ENCODE data around the gene ATAD2B. TPM values are rescaled to one million over a fixed set of nuclear protein-coding genes. Genes with fewer than 3 reads are reported as not detected.

ATAD2B gene
- total and polyA plus RNA-seq, 2 experiments from 2014 or later, result 4.8 to 6.7 TPM

DNA sequence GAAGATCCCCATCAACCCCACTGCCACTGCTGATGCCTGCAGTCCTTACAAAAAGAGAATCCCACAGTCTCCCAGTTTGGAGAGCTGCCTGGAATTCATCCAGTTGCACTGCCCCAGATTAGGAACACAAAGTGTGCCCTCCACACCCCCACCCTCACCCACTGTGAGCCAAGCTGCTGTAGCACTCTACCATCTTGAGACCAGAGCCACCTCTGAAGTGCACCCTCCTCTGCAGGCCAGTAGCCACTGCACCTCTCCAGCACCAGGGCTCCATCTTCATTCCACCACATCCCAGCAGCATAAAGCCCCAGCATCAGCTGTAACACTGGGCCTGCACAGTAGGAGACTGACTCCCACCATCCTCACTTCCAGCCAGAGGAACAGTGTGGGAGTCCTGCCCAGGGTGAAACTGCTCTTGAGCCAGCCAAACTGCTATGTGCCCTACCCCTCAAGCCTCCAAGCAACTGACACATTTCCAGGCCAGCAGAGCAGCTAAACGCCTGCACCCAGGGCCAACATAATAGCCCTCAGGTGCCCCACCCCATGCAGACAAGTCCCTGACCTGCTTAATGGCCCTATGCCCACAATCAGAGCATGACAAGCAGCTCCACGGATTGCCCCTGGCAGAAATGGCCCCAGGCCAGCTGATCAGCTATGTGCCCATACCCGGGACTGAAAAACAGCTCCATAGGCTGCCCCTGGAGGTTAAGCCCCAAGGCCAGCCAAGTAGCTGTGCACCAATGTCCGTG, 206.0 kb downstream of the ATAD2B start:
- TF ChIP-seq EZH2 (IDR thresholded peaks at IDR 0.05; ENCODE audit: insufficient read depth, poor library complexity, severe bottlenecking), result no peak
- no peak for TF ChIP-seq EZH2phosphoT487 (IDR thresholded peaks at IDR 0.05; ENCODE audit: insufficient read depth, low read depth)
- no peak overlapping the region for H2AFZ ChIP-seq
- H3K79me2 ChIP-seq (ENCODE audit: insufficient read depth), result no peaks in the 10 kb centered on the region
- 81 to 84% methylated on average over 4 of the region's 4 CpGs for WGBS, 2 experiments (ENCODE audit: low coverage in 1 of 2, low lambda C conversion rate in 2 of 2, missing lambda C conversion rate in 2 of 2)
- H3K4me3 ChIP-seq, result no peak overlapping the region
- no peaks in the 10 kb centered on the region for H4K20me1 ChIP-seq (ENCODE audit: insufficient read depth)
- DNase-seq, result no peak
- no peaks in the 10 kb centered on the region for H3K9me3 ChIP-seq (ENCODE audit: low read depth)
- no peaks in the 10 kb centered on the region for H3K27me3 ChIP-seq (replicated peaks; ENCODE audit: insufficient read depth)
- no peak overlapping the region for H3K9ac ChIP-seq
- no peaks in the 10 kb centered on the region for H3F3A ChIP-seq (ENCODE audit: insufficient read depth)
- H3K4me1 ChIP-seq (ENCODE audit: insufficient read depth), result no peaks in the 10 kb centered on the region
- in situ Hi-C loops (cut with MboI), result no loop called here
- H3K27ac ChIP-seq, result no peak overlapping the region
- H3K9me2 ChIP-seq (ENCODE audit: insufficient read depth), result no peaks in the 10 kb centered on the region; the same call in 1 of the 2 replicates
- H3K4me2 ChIP-seq (ENCODE audit: unreplicated experiment), result no peak overlapping the region
- H3K36me3 ChIP-seq (ENCODE audit: low read depth), result peaks cover 8% of the 10 kb centered on the region; the same call in 1 of the 2 replicates

DNA sequence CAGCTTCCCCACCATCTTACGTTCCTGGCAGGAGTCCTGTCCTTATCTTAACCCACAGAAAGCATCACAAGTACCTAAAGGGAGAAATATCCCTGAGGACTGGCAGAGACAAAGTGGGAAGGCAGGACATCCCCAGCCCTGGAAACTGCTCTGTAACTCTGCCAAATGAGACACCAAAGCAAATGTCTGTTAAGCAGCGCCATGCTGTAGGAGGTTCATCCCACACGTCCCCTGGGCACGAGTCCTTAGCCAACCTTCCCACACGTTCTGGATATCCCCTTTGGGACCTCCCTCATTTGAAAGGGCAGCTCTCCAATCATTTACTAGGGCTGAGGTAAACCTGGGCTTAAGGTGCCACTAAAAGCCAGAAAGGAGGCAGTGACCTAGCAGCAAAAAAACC, 207.2 kb downstream of the ATAD2B start:
- no peak overlapping the region for H3K4me3 ChIP-seq
- in situ Hi-C loops (cut with MboI), result no loop called here
- no peaks in the 10 kb centered on the region for H3K4me1 ChIP-seq (ENCODE audit: insufficient read depth)
- DNase-seq, result no peak
- H3K9ac ChIP-seq, result no peak overlapping the region
- no peak overlapping the region for H2AFZ ChIP-seq
- no peaks in the 10 kb centered on the region for H3K9me2 ChIP-seq (ENCODE audit: insufficient read depth)
- no peak for TF ChIP-seq EZH2 (IDR thresholded peaks at IDR 0.05; ENCODE audit: insufficient read depth, poor library complexity, severe bottlenecking)
- TF ChIP-seq EZH2phosphoT487 (IDR thresholded peaks at IDR 0.05; ENCODE audit: insufficient read depth, low read depth), result no peak
- H3F3A ChIP-seq (ENCODE audit: insufficient read depth), result no peaks in the 10 kb centered on the region
- no peaks in the 10 kb centered on the region for H3K27me3 ChIP-seq (replicated peaks; ENCODE audit: insufficient read depth)
- WGBS, 2 experiments (ENCODE audit: low coverage in 1 of 2, low lambda C conversion rate in 2 of 2, missing lambda C conversion rate in 2 of 2), result 57 to 65% methylated on average over 5 of the region's 5 CpGs
- H3K4me2 ChIP-seq (ENCODE audit: unreplicated experiment), result no peak overlapping the region
- no peaks in the 10 kb centered on the region for H3K9me3 ChIP-seq (ENCODE audit: low read depth)
- H3K36me3 ChIP-seq (ENCODE audit: low read depth), result peaks cover 8% of the 10 kb centered on the region; the same call in 1 of the 2 replicates
- H3K79me2 ChIP-seq (ENCODE audit: insufficient read depth), result no peaks in the 10 kb centered on the region
- no peak overlapping the region for H3K27ac ChIP-seq
- no peaks in the 10 kb centered on the region for H4K20me1 ChIP-seq (ENCODE audit: insufficient read depth)

DNA sequence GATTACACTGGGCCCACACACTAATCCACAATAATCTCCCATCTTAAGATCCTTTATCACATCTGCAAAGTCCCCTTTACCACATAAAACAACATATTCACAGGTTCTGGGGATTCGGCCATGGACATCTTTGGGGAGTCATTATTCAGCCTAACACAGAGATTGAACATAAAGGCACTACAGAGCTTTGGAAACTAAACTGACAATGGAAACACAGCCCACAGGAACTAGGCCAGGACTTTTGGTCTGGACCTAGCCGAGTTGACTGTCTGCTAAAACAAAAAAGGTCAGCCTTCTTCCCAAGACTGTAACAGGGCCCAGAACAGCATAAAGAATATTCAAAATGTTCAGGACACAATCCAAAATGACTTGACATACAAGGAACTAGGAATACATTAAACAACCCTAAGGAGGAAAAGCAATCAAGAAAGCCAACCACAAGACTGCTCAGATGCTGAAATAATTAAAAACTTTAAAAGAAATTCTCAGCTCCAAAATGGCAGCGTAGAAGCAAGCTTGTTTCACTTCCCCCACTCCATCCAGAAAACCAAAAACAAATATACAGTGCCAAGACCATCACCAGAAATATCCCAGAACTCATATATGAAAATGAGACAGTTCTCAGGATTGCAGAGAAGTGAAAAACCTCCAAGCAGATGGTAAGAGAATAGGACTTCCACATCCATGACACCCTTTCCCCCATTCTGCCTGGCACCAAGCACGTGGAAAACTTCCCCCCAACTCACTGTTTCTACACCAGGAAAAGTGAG, 207.8 kb downstream of the ATAD2B start:
- H2AFZ ChIP-seq, result no peak overlapping the region

DNA sequence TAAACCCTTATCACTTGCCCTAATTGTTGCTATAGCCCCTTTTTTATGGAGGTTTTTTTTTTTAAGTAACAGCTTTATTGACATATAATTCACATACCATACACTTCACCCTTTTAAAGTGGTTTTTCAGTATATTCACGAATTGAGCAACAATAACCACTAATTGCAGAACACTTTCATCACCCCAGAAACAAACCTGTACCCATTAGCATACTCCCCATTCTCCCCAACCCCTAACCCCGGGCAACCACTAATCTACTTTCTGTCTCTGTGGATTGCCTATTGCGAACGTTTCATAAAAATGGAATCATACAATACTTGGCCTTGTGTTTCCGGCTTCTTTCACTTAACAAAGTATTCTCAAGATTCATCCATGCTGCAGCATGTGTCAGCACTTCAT, 213.6 kb downstream of the ATAD2B start:
- H4K20me1 ChIP-seq (ENCODE audit: insufficient read depth), result no peaks in the 10 kb centered on the region
- no peaks in the 10 kb centered on the region for H3K79me2 ChIP-seq (ENCODE audit: insufficient read depth)
- no peak overlapping the region for H3K4me3 ChIP-seq
- 96 to 98% methylated on average over 5 of the region's 5 CpGs for WGBS, 2 experiments (ENCODE audit: low coverage in 1 of 2, low lambda C conversion rate in 2 of 2, missing lambda C conversion rate in 2 of 2)
- no peaks in the 10 kb centered on the region for H3K27me3 ChIP-seq (replicated peaks; ENCODE audit: insufficient read depth)
- in situ Hi-C loops (cut with MboI), result no loop called here
- no peaks in the 10 kb centered on the region for H3F3A ChIP-seq (ENCODE audit: insufficient read depth)
- H2AFZ ChIP-seq, result no peak overlapping the region
- no peak overlapping the region for H3K4me2 ChIP-seq (ENCODE audit: unreplicated experiment)
- H3K4me1 ChIP-seq (ENCODE audit: insufficient read depth), result no peaks in the 10 kb centered on the region
- H3K9me3 ChIP-seq (ENCODE audit: low read depth), result no peaks in the 10 kb centered on the region
- H3K9ac ChIP-seq, result no peak overlapping the region
- TF ChIP-seq EZH2 (IDR thresholded peaks at IDR 0.05; ENCODE audit: insufficient read depth, poor library complexity, severe bottlenecking), result no peak
- TF ChIP-seq EZH2phosphoT487 (IDR thresholded peaks at IDR 0.05; ENCODE audit: insufficient read depth, low read depth), result no peak
- H3K27ac ChIP-seq, result no peak overlapping the region
- H3K9me2 ChIP-seq (ENCODE audit: insufficient read depth), result no peaks in the 10 kb centered on the region
- no peaks in the 10 kb centered on the region for H3K36me3 ChIP-seq (ENCODE audit: low read depth)
- DNase-seq, result no peak

More for the DNA sequence above, 207.8 kb downstream of the ATAD2B start:
- Histone ChIP-seq H3F3A (ENCODE audit: insufficient read depth) (no peaks in the 10 kb centered on the region), H3K4me1 (ENCODE audit: insufficient read depth) (no peaks in the 10 kb centered on the region), H3K9ac (no peak overlapping the region), H3K9me2 (ENCODE audit: insufficient read depth) (no peaks in the 10 kb centered on the region), H3K36me3 (ENCODE audit: low read depth) (peaks cover 8% of the 10 kb centered on the region; the same call in 1 of the 2 replicates), H3K27me3 (replicated peaks; ENCODE audit: insufficient read depth) (no peaks in the 10 kb centered on the region), H4K20me1 (ENCODE audit: insufficient read depth) (no peaks in the 10 kb centered on the region), H3K79me2 (ENCODE audit: insufficient read depth) (no peaks in the 10 kb centered on the region), H3K27ac (no peak overlapping the region), H3K9me3 (ENCODE audit: low read depth) (no peaks in the 10 kb centered on the region), H3K4me3 (no peak overlapping the region), H3K4me2 (ENCODE audit: unreplicated experiment) (no peak overlapping the region)
- no peak for DNase-seq
- no peak for TF ChIP-seq EZH2phosphoT487 (IDR thresholded peaks at IDR 0.05; ENCODE audit: insufficient read depth, low read depth)
- no peak for TF ChIP-seq EZH2 (IDR thresholded peaks at IDR 0.05; ENCODE audit: insufficient read depth, poor library complexity, severe bottlenecking)
- in situ Hi-C loops (cut with MboI), result no loop called here
- WGBS, 2 experiments (ENCODE audit: low coverage in 1 of 2, low lambda C conversion rate in 2 of 2, missing lambda C conversion rate in 2 of 2), result 73 to 76% methylated on average over 4 of the region's 4 CpGs
